HG02840 (cell line): ENCODE measurements around the gene PRKAG2.
"Not testable (repeated sequence)": the region's sequence is repeated elsewhere in the genome, so short reads cannot be mapped to it uniquely, and the experiment has no call there.

Experiments used
- ATAC-seq: cut with Tn5 transposase; IDR thresholded peaks from one replicate; pipeline ENCODE4 v1.9.1; 2021; ENCODE audit warnings: mild to moderate bottlenecking, moderate library complexity, moderate number of reproducible peaks; ENCODE audit not compliant: unreplicated experiment, low FRiP score

The PRKAG2 gene

DNA sequence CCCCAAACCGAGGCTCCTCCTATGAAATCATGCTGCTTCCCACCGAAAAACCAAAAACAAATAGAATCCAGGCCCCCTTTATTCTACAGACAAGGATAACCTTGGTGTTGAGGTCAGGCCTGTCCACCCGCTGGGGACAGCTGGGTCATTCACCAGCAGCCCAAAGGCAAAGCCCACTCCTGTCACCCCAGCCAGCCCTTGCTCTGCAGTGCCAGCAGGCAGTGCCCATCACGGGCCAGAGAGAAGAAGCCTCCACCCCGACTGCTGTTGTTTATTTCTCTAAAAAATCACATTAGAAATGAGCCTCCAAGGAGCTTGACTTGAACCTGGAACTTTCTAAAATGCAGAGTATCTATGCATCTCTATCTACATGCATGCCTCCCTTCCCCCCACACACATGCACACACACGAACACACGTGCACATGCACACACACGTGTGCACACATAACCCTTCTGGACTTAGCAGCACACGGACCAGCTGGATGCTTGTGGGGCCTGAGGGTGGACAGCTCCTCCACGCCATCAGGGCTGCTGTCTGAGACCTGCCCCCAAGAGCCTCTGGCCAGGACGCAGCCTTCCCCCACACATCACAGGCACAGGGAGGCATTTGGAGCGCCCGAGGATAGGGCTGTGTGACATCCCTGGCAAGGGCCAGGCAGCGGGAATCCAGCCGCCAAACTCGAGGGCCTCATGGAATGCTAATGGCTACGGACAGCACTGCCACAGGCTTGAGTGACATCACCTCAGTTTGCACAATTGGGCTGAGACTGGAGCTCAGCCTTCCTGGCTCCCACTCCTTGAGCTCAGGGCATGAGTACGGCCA, 22.8 kb downstream of the PRKAG2 start:
- no peak for ATAC-seq

DNA sequence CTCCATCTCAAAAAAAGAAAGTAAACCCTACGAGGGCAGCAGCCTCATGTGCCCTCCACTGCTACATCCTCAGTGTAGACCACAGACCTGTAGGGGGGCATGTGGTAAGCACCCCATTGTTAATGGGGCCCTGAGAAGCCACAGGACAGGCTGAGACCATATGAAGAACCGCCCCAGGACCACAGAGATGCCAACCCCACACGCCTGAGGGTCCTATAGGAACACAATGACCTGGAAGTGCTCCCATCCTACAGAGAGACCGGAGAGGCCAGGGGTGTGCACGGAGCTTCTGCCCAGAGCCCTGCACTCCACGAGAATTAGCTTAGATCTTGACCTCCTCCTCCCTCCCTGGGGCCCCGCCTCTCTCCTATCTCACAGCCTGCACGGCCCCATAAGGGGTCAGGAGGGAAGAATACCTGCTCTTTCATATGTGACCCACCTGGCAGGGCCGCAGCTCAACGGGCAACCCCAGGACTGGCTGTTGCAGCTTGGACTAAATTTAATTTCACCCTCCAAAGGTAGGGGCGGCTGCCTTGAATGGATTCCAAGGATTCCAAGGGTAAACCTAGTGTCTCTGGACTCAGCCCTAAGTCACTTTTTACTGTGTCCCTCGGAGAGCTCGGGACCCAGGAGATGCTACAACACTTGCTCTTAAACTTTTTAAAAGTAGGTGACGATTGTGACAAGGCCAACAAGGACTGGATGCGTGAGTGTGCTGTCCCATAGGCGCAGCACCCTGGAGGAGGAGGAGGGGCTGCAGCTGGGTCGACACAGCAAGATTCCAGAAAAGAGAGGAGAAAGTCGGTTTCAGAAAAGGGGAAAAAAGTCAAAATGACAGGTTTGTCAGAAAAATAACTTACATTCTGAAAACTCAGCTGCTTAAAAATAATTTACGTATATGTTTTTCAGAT, 24.2 kb downstream of the PRKAG2 start:
- no peak for ATAC-seq

DNA sequence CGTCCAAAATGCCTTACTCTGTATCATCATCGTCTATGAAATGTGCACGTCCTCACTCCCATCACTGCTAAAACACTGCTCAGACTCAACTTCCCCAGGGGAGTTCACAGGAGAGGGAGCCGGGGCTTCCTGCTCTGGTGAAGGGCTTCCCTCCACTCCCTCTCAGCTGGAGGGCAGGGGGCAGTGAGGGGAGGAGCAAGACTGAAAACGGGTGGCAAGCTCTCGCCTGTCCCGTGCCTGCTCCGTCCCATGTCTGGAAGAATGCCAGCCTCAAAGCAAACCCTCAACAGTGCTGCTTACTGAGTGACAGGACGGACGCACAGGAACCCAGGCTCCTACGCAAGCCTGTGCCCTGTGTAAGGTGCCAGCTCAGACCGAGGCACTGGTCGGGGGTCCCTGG, 25.1 kb downstream of the PRKAG2 start:
- no peak for ATAC-seq

DNA sequence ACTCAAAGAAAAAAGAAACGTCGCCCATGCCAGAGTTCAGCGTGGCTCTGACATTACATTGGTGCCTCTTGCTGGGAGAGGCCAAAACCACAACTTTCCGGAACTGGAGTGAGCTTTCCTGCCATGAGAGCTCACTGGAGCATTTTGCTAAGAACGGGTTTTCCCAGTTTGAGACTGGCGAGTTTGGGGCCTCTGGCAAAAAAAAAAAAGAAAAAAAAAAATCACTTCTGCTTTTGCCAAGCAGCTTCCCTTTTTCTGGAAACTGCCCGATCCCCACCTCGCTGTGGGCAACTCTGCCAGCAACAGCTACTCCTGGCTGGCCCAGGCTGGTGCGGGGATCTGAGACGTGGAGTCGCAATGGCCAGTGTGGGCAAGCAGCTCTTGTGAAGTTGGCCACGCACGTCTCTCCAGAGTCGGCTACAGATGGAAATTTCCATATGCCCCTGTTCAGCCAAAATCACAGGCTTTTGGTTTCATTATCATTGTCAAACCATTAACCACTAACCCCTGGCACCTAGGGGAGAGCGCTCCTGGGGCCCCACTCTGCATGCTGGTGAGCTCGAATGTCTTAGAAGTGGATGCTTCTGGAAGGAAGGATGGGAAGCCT, 25.7 kb downstream of the PRKAG2 start:
- no peak for ATAC-seq

DNA sequence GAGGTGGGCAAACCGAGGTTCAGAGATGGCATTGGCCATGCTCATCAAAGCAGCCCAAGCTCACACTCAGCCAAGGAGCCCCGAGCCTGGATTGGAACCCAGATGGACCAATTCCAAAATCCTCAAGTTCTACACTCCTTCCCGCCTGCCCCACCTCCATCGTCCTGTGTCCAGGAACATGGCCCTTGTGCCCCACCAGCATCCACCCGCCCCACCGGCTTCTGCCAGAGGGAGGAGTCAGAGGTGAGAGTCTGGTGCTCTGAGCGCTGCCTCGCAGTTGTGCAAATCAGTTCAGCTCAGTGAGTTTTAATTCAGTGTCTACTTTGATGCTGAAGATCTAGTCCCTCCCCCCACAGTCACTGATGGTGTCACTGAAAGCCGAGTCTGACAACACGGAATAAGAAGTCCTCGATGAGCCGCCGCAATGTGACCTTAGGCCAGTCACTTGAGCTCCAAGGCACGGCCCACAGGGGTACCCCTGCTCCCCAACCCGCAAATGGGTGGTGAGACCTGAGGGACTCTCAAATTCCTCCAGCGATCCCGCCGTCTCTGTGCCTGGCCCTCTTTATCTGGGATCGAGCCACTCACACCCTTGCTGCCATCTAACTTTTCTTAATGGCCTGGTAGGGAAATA, 26.3 kb downstream of the PRKAG2 start:
- ATAC-seq = no peak

DNA sequence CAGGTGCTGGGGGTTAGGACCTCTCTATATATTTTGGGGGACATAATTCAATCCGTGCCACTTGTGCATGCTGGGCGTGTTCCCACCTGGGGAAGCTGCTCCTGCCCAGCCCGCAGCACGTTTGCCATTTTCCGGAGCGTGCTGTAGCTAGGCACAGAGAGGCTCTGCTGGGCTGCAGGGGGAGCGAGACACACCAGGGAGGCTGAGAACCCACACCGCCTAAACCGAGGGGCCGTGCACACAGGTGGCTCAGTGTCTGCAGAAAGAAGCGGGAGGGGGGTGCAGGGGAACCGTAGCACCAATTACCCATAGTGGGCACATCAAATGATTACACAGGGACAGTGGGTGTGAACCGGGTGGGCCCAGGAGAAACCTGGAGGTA, 27.0 kb downstream of the PRKAG2 start:
- ATAC-seq = no peak

DNA sequence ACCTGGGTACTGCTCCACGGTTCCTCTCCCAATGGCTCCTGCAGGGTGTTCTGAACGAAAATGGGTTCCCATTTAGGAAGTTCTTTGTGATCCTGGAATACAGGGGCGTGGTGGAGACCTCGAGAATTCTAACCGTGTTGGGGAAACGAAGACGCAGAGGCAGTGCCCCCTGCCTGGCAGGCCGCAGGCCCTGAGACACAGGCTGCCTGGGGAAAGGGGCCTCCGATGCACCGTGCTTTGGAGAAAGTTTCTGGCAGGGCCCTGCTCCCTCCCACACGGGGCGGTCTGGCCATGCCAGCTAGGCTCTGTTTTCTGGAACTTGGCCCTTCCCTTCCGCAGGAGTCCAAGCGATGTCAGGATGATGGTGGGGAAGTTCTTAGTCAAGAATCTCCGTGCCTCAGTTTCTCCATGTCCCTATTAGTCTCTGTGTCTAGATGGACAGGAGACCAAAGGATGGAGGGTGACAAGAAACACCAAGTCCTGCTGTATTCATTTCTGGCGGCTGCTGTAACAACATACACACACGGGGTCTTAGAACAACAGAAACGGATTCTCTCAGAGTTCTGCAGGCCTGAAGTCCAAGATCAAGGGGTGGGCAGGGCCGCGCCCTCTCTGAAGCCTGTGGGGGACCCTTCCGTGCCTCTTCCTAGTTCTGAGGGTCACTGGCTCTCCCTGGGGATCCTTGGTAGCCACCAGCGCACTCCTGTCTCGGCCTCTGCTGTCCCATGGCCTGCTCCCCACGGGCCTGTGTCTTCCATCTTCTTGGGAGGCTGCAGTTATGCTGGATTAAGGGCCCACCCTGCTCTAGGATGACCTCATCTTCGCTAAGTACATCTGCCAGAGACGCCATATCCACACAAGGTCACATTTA, 27.7 kb downstream of the PRKAG2 start:
- ATAC-seq = no peak

DNA sequence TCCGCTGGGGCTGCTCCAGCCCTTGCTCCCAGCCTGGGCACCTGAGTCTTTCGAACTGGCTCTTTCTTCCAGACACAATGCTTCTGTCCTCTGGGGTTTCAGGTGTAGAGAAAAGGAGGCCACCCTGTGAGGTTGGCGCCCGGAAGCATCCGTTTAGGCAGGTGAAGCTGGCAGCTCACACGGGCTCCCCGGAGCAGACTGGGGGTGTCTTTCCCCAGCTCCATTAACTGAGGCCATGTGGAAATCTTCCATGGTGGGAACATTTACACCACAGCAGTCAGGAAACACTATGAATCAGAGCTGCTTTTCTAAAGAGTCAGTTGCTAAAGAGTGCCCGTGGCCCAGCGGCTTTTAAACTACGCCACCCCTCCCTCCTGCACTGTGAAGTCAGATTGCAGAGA, 29.2 kb downstream of the PRKAG2 start:
- ATAC-seq = no peak

DNA sequence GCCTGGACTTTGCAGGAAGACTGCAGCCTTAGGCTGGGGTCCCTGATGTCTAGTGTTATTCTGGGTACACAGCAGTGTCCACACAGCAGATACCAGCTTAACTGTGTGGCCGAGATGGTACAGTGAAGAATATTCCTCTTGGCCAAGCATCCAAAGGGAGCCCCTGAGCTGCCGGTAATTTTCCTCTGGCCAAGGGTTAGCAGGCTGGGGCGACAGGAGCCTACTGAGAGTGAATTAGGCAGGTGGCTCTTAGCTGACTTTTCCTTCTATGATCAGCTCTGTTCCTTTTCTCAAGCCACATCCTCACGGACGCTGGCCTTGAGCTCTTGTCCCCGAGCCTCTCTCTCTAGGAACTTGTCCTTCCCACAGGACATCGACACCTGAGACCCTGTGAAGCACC, 29.8 kb downstream of the PRKAG2 start:
- no peak for ATAC-seq

DNA sequence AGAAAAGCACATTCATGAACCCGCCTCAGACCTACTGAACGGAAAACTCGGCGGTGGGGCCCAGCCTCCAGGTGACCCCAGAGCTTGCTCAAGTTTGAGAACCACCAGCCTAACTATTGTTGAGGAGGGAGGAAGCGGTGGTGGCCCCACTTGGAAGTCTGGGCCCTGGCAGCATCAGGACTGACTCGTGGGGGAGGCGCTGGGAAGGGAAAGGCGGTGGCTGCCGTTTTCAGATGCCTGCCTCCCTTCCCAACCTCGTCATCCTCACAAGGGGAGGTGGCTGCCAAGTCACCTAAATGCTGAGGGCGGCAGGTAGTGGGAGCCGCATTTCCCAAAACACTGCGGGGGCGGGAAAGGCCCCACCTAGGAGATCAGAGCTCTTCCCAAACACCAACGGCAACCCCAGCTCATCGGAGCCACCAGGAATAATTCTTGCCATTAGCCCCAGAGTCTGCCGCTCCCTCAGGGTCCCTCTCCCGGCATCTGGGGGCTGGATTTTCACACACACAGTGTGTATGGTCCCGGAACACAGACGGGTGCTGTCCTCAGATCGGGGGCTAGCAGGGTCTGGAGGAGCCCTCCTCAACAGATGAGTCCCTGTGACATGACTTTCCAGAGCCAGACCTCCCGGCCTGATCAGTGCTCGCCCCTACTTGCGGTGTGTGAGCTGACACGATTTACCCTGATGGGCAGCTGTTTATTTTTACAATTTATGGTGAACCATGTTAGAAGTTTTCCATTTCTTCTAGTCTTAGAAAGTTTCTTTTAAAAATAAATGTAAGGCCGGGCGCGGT, 31.3 kb downstream of the PRKAG2 start:
- ATAC-seq = no peak

DNA sequence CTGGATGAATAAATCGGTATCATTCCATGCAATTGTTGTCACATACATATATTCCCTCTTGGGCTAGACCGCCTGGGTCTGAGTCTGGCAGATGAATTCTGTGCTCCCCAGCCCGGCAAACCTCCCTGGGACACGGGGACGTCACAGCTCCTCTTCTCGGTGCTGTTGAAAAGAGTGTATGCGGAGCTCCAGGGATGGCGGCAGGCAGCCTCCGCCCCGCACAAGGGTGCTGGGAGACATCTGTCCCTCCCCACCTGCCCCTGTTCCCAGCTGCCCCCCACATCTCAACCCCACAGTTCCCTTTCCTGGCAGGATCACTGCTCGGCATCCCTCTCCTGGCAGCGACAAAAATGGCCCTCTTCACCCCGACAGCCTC, 32.1 kb downstream of the PRKAG2 start:
- no peak for ATAC-seq

DNA sequence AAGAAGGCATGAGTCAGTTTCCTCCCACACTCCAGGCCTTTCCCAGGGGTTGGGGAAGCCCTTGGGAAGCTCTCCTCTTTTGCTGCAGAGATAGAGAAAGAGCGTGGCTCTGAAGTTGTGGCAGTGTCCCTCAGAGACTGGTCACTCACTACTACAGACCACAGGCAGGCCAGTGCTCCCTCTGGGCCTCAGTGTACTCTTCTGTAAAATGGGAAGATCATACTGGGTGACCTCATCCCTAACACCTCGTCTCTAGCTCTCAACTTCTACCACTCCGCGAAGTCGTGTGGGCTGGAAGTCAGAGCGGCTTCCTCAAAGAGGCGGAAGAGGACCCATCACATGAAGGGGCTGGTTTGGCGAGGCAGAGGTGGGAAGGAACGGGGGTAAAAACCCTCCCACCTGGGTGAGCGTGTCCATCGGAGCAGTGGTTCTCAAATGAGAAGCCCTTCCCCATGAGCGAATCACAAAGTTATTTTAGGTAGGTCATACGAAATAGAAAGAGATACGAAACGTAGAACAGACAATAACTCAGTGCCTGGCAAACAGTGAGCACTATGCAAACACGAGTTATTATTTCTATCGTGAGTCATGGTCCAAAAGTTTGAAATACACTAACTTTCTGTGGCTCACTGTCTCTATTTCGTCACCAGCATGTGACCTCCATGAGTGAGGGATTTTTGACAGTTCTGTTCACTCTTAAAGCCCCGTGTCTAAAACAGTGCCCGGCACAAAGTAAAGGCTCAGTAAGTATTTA, 32.7 kb downstream of the PRKAG2 start:
- ATAC-seq = no peak

DNA sequence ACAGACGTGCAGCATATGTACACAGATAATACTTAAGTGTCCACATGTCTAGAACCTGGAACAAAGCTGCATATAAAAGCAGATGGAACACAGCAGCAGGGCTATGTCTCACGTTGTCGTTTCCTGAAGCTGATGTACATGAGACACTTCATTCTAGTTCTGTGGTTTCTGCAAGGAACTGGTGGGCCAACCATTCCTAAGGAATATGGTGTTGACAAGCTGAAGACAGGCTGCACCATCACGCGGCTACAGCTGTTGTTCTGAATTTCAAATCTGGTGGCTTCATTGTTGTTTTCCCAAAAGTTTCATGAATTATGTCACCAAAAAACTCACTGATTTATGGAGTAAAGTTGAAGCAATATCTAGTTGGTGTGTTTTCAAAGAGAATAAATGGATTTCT, 33.7 kb downstream of the PRKAG2 start:
- ATAC-seq = no peak

DNA sequence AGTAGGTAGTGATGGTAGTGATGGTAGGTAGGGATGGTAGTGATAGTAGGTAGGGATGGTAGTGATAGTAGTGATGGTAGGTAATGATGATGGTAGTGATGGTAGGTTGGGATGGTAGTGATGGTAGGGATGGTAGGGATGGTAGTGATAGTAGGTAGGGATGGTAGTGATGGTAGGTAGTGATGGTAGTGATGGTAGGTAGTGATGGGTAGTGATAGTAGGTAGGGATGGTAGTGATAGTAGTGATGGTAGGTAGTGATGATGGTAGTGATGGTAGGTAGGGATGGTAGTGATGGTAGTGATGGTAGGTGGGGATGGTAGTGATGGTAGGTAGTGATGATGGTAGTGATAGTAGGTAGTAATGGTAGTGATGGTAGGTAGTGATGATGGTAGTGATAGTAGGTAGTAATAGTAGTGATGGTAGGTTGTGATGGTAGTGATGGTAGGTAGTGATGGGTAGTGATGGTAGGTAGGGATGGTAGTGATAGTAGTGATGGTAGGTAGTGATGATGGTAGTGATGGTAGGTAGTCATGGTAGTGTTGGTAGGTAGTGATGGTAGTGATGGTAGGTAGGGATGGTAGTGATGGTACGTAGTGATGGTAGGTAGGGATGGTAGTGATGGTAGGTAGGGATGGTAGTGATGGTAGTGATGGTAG, 35.4 kb downstream of the PRKAG2 start:
- ATAC-seq = not testable (repeated sequence)

DNA sequence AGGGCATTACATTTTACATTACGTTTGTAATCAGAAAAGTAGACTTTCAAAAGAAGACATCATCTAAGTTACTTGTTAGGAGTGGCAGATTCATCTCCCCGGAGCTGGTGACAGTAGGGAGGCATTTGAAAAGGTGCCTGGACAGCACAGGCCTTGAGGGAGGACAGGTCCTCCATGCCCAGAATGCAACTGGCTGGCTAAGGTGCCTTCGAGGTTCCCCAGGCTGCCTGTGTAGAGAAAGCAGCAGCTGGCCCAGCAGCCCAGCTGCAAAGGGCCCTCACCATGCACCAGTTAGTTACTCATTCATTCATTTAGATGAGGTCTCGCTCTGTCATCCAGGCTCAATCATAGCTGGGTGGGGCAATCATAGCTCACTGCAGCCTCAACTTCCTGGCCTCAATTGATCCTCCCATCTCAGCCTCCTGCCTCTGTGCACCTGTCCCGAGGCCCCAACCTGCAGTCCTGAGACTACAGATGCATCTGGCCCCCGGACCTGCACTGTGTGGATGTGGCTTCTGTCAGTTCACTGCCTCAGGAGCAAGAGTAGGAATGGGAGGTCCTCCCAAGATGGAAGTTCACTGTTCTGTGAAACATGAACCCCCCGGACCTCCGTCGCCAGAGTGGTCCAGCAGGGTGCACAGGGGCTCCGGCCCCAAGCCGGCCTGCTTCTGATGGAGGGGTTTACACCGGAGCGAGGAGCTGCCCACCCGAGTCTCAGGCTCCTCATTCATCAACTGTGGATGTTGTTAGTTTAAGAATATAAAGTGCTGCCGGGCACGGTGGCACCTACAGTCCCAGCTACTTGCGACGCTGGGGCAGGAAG, 36.6 kb downstream of the PRKAG2 start:
- no peak for ATAC-seq

DNA sequence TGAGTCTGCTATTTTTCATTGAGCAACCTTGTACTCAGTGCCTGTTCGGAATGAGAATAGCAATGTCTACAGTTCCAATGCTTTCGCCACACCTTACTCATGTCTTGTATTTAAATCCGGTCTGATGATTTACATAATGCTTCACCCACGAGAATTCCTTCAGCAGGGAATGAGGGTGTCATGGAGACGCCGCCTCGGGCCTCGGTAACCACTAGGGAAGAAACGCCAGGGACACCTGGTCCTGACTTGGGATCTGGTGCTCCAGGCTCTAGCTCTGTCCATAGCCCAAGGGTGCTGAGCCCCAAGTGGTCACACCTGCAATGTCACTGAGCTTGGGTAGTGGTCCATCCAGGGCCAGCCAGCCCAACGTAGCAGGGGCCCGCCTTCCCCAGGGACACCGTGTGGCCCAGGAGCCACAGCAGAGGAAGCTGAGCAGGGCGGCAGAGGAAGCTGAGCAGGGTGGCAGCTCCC, 37.4 kb downstream of the PRKAG2 start:
- no peak for ATAC-seq

DNA sequence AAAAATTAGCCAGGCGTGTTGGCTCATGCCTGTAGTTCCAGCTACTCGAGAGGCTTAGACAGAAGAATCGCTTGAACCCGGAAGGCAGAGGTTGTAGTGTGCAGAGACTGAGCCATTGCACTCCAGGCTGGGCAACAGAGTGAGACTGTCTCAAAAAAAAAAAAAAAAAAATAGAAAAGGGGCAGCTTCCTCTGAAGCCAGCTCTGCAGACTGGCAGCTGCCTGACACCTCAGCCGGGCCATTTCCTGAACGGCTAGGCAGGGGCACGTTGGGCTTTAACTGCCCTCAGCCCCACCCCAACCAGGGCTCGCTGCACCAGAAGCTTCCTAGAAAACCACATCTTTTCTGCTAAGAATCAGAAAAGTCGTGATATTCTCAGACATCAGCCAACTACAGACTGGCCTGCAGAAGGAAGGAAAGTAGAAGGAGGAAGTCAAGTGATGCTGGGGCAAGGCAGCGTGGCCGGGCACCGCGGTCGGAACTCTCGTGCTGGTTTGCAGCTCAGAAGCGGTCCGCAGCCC, 38.0 kb downstream of the PRKAG2 start:
- ATAC-seq = no peak
